Activated CD8-positive, alpha-beta T cell treated with anti-CD3 and anti-CD28 coated beads, Interleukin-2, amount 10 ng/mL, durations not matched to agents 7 days and 5 days (primary cell): ENCODE measurements around the gene TRAIP. TPM values are rescaled to one million over a fixed set of nuclear protein-coding genes. Genes with fewer than 3 reads are reported as not detected.
"Not testable (repeated sequence)": the region's sequence is repeated elsewhere in the genome, so short reads cannot be mapped to it uniquely, and the experiment has no call there.

Experiments used
- ATAC-seq: fragments of 150-1000 bp; cut with Tn5 transposase; one replicate; pipeline ENCODE4 v1.10.0; 2021; ENCODE audit warnings: moderate library complexity
- CTCF ChIA-PET: fragments of 350-600 bp; sonication (Branson Sonifier 250); formaldehyde crosslinking; loops from one replicate; lab custom pipeline; 2021; ENCODE audit warnings: antibody characterized with exemption; lab: Charles Lee
- POLR2A ChIA-PET: fragments of 350-600 bp; sonication (Branson Sonifier 250); formaldehyde crosslinking; loops from one replicate; lab custom pipeline; 2021; ENCODE audit warnings: antibody characterized with exemption; lab: Charles Lee
- DNase-seq: peaks from one replicate; pipeline ENCODE4 v3.0.0-alpha.2; 2020
- H3K27ac Mint-ChIP-seq: one replicate; pipeline ENCODE4 v1.8.0; 2021; ENCODE audit warnings: mild to moderate bottlenecking, mixed read lengths
- H3K27me3 Mint-ChIP-seq: one replicate; pipeline ENCODE4 v1.8.0; 2021; ENCODE audit warnings: low read depth, mixed read lengths
- H3K36me3 Mint-ChIP-seq: one replicate; pipeline ENCODE4 v1.8.0; 2021; ENCODE audit warnings: low read depth, mixed read lengths
- H3K4me1 Mint-ChIP-seq: one replicate; pipeline ENCODE4 v1.8.0; 2021; ENCODE audit warnings: low read depth, mixed read lengths
- H3K4me3 Mint-ChIP-seq: one replicate; pipeline ENCODE4 v1.8.0; 2021; ENCODE audit warnings: mild to moderate bottlenecking, mixed read lengths
- H3K9me3 Mint-ChIP-seq: one replicate; pipeline ENCODE4 v1.8.0; 2022; ENCODE audit warnings: mixed read lengths; ENCODE audit not compliant: insufficient read depth
- total RNA-seq, 2 experiments: library from RNA; stranded (reverse); gene quantifications; one replicate each; pipeline ENCODE4 v1.2.3, GENCODE V29; 2021

TRAIP gene
- total RNA-seq, 2 experiments from 2014 or later = 32.0 to 32.9 TPM

GRCh38 chr3:49844464-49845183 is 11.7 kb downstream of the TRAIP start:
- Mint-ChIP-seq H3K4me1 (no peaks in the 10 kb centered on the region), H3K9me3 (no peaks in the 10 kb centered on the region), H3K36me3 (peaks cover 31% of the 10 kb centered on the region), H3K4me3 (no peak overlapping the region), H3K27ac (no peak overlapping the region), H3K27me3 (no peaks in the 10 kb centered on the region)
- DNase-seq (no peak), ATAC-seq (no peak)
- POLR2A ChIA-PET = interaction anchor here (1.2 to 1.5 kb wide), 2 partner anchors 11 to 35 kb away, joined by 3 to 6 read pairs; no protein-coding TSS in a partner anchor
- CTCF ChIA-PET = interaction anchor here (0.8 to 1.4 kb wide), 5 partner anchors 11 to 305 kb away, joined by 3 to 4 read pairs (median 3); partner anchors contain the start of gene INKA1

- Mint-ChIP-seq H3K36me3 (peaks cover 37% of the 10 kb centered on the region), H3K4me1 (peaks cover 1% of the 10 kb centered on the region), H3K9me3 (no peaks in the 10 kb centered on the region), H3K27me3 (no peaks in the 10 kb centered on the region), H3K27ac (no peak overlapping the region), H3K4me3 (no peak overlapping the region)
- ChIA-PET POLR2A (no interaction called here), CTCF (interaction anchor here (1.1 to 13.9 kb wide), 3 partner anchors 12 to 124 kb away, joined by 5 to 305 read pairs (median 42); partner anchors contain the start of genes AMIGO3, CDHR4, INKA1 and TRAIP)
- no peak for ATAC-seq
- no peak for DNase-seq
Observed at GRCh38 chr3:49842843-49843517, 13.4 kb downstream of the TRAIP start.

GRCh38 chr3:49841806-49842205 is 14.6 kb downstream of the TRAIP start:
- ATAC-seq (no peak), DNase-seq (no peak)
- Mint-ChIP-seq H3K36me3 (peaks cover 35% of the 10 kb centered on the region), H3K4me1 (peaks cover 1% of the 10 kb centered on the region), H3K27ac (no peak overlapping the region), H3K9me3 (no peaks in the 10 kb centered on the region), H3K27me3 (no peaks in the 10 kb centered on the region), H3K4me3 (no peak overlapping the region)
- ChIA-PET POLR2A (interaction anchor here (1.2 kb wide), 1 partner anchor 14 kb away, joined by 3 read pairs; no protein-coding TSS in a partner anchor), CTCF (interaction anchor here (0.7 to 13.9 kb wide), 11 partner anchors 13 to 302 kb away, joined by 3 to 305 read pairs (median 6); partner anchors contain the start of genes AMIGO3, CDHR4, INKA1 and IP6K1)

GRCh38 chr3:49841126-49841696 is 15.2 kb downstream of the TRAIP start:
- ChIA-PET POLR2A (interaction anchor here (1.2 kb wide), 1 partner anchor 14 kb away, joined by 3 read pairs; no protein-coding TSS in a partner anchor), CTCF (interaction anchor here (0.7 to 13.9 kb wide), 11 partner anchors 11 to 302 kb away, joined by 3 to 305 read pairs (median 9); partner anchors contain the start of genes CDHR4, INKA1, IP6K1 and RBM6)
- H3K27me3 Mint-ChIP-seq = no peaks in the 10 kb centered on the region
- DNase-seq = peak; percentile 47
- peaks cover 32% of the 10 kb centered on the region for H3K36me3 Mint-ChIP-seq
- H3K27ac Mint-ChIP-seq = no peak overlapping the region
- H3K4me3 Mint-ChIP-seq = no peak overlapping the region
- no peaks in the 10 kb centered on the region for H3K9me3 Mint-ChIP-seq
- ATAC-seq = peak; percentile 62
- H3K4me1 Mint-ChIP-seq = peaks cover 1% of the 10 kb centered on the region

GRCh38 chr3:49840388-49840787 is 16.0 kb downstream of the TRAIP start:
- DNase-seq = no peak
- POLR2A ChIA-PET = interaction anchor here (0.5 kb wide), 1 partner anchor 24 kb away, joined by 3 read pairs; no protein-coding TSS in a partner anchor
- Mint-ChIP-seq H3K9me3 (no peaks in the 10 kb centered on the region), H3K4me1 (peaks cover 1% of the 10 kb centered on the region), H3K27ac (no peak overlapping the region), H3K27me3 (no peaks in the 10 kb centered on the region), H3K36me3 (peaks cover 27% of the 10 kb centered on the region), H3K4me3 (no peak overlapping the region)
- ATAC-seq = no peak
- CTCF ChIA-PET = interaction anchor here (1.8 to 13.9 kb wide), 7 partner anchors 11 to 301 kb away, joined by 4 to 305 read pairs (median 11); partner anchors contain the start of genes CDHR4, INKA1, IP6K1 and TRAIP

GRCh38 chr3:49839193-49839809 is 17.1 kb downstream of the TRAIP start:
- Mint-ChIP-seq H3K9me3 (no peaks in the 10 kb centered on the region), H3K36me3 (peaks cover 29% of the 10 kb centered on the region), H3K4me1 (peaks cover 1% of the 10 kb centered on the region), H3K27ac (peak overlapping the region; percentile 30), H3K27me3 (no peaks in the 10 kb centered on the region), H3K4me3 (no peak overlapping the region)
- CTCF ChIA-PET = interaction anchor here (0.6 to 13.9 kb wide), 36 partner anchors 8 to 300 kb away, joined by 3 to 305 read pairs (median 4); partner anchors contain the start of genes CDHR4, GMPPB, INKA1 and IP6K1
- ATAC-seq (peak; percentile 90), DNase-seq (peak; percentile 88)
- POLR2A ChIA-PET = interaction anchor here (0.7 to 1.1 kb wide), 3 partner anchors 38 to 120 kb away, joined by 3 to 4 read pairs (median 3); partner anchors contain the start of gene AMIGO3

GRCh38 chr3:49831341-49831740 is 25.0 kb downstream of the TRAIP start:
- DNase-seq (no peak), ATAC-seq (no peak)
- Mint-ChIP-seq H3K9me3 (no peaks in the 10 kb centered on the region), H3K4me3 (no peak overlapping the region), H3K27me3 (no peaks in the 10 kb centered on the region), H3K36me3 (peaks cover 29% of the 10 kb centered on the region), H3K4me1 (no peaks in the 10 kb centered on the region), H3K27ac (no peak overlapping the region)
- ChIA-PET POLR2A (no interaction called here), CTCF (interaction anchor here (0.9 to 13.9 kb wide), 3 partner anchors 8 to 74 kb away, joined by 3 to 305 read pairs (median 3); partner anchors contain the start of genes CDHR4, INKA1 and UBA7)

- ChIA-PET POLR2A (interaction anchor here (0.6 kb wide), 1 partner anchor 107 kb away, joined by 3 read pairs; the partner anchor contains the start of gene AMIGO3), CTCF (interaction anchor here (3.0 to 3.3 kb wide), 2 partner anchors 13 to 24 kb away, joined by 14 to 19 read pairs; partner anchors contain the start of gene INKA1)
- no peak for ATAC-seq
- no peak for DNase-seq
- Mint-ChIP-seq H3K36me3 (peaks cover 14% of the 10 kb centered on the region), H3K27me3 (no peaks in the 10 kb centered on the region), H3K4me1 (no peaks in the 10 kb centered on the region), H3K9me3 (no peaks in the 10 kb centered on the region), H3K27ac (no peak overlapping the region), H3K4me3 (no peak overlapping the region)
Observed at GRCh38 chr3:49826016-49826415, 30.3 kb downstream of the TRAIP start.

GRCh38 chr3:49823131-49823530 is 33.2 kb downstream of the TRAIP start:
- H3K9me3 Mint-ChIP-seq, H3K4me3 Mint-ChIP-seq, ATAC-seq, H3K4me1 Mint-ChIP-seq, H3K36me3 Mint-ChIP-seq, H3K27me3 Mint-ChIP-seq, DNase-seq, H3K27ac Mint-ChIP-seq: not testable (repeated sequence)
- ChIA-PET POLR2A (interaction anchor here (0.6 to 1.2 kb wide), 2 partner anchors 37 to 860 kb away, joined by 3 read pairs; partner anchors contain the start of gene IP6K1), CTCF (interaction anchor here (1.7 kb wide), 1 partner anchor 16 kb away, joined by 9 read pairs; no protein-coding TSS in a partner anchor)

- ATAC-seq (peak; percentile 95), DNase-seq (peak; percentile 63)
- H3K4me1 Mint-ChIP-seq = peaks cover 34% of the 10 kb centered on the region
- CTCF ChIA-PET = interaction anchor here (0.8 to 16.3 kb wide), 9 partner anchors 10 to 274 kb away, joined by 3 to 305 read pairs (median 3); partner anchors contain the start of genes AMIGO3, CDHR4 and INKA1
- H3K36me3 Mint-ChIP-seq = peaks cover 40% of the 10 kb centered on the region
- H3K27ac Mint-ChIP-seq = peak within 1 kb of the TSS; percentile 98
- H3K4me3 Mint-ChIP-seq = peak within 1 kb of the TSS; percentile 97
- no peaks in the 10 kb centered on the region for H3K27me3 Mint-ChIP-seq
- POLR2A ChIA-PET = interaction anchor here (0.6 to 2.9 kb wide), 7 partner anchors 9 to 537 kb away, joined by 3 to 18 read pairs (median 3); partner anchors contain the start of genes CYB561D2, INKA1, IP6K1 and NPRL2
- no peaks in the 10 kb centered on the region for H3K9me3 Mint-ChIP-seq
Observed at GRCh38 chr3:49813497-49814174, 42.7 kb downstream of the TRAIP start, which contains the start of gene UBA7. Gene UBA7, minus strand, starts transcription at chr3:49813953. Its CDS starts 166 bp downstream, at chr3:49813787.
